HEK293 (cell line): ENCODE results near the gene ZNF446.
"Not testable (repeated sequence)": the region's sequence is repeated elsewhere in the genome, so short reads cannot be mapped to it uniquely, and the experiment has no call there.

Source experiments
- CTCF ChIA-PET: fragments of 350-600 bp; formaldehyde crosslinking; extraction: SDS; loops from one replicate; lab custom pipeline; 2021; ENCODE audit warnings: antibody characterized with exemption; lab: Yijun Ruan, JAX
- POLR2A ChIA-PET: fragments of 300-600 bp; formaldehyde crosslinking; extraction: SDS; loops from one replicate; lab custom pipeline; 2020; ENCODE audit warnings: antibody characterized with exemption, inconsistent platforms; lab: Yijun Ruan, JAX
- H3K27ac ChIP-seq: fragments of 200-500 bp; sonication (Bioruptor generic); 2 replicates; pipeline ENCODE4 v1.5.1; 2014; ENCODE audit warnings: low read depth, low read length, control low read depth, inconsistent platforms; ENCODE audit errors: extremely low read depth
- H3K36me3 ChIP-seq, 2 experiments: fragments of 200-500 bp in 1 of 2; sonication (Bioruptor generic) in 1 of 2; 1 replicate in 1 of 2; 2 replicates in 1 of 2; pipeline ENCODE4 v1.5.1; 2014 to 2017; ENCODE audit warnings: inconsistent platforms in 2 of 2, low read length in 2 of 2; ENCODE audit not compliant: control insufficient read depth in 2 of 2, insufficient read depth in 1 of 2
- H3K4me1 ChIP-seq: fragments of 200-500 bp; sonication (Bioruptor generic); 2 replicates; pipeline ENCODE4 v1.5.1; 2014; ENCODE audit warnings: mild to moderate bottlenecking, low read length, inconsistent platforms; ENCODE audit not compliant: control insufficient read depth, insufficient read depth
- H3K4me3 ChIP-seq: 2 replicates; pipeline ENCODE4 v1.5.1; 2011; ENCODE audit warnings: low read depth, mild to moderate bottlenecking, control low read depth, low read length, moderate library complexity
- H3K9me3 ChIP-seq: fragments of 200-500 bp; sonication (Bioruptor generic); 2 replicates; pipeline ENCODE4 v1.5.1; 2014; ENCODE audit warnings: low read depth, low read length, inconsistent platforms; ENCODE audit not compliant: control insufficient read depth, insufficient read depth
- GLIS1 ChIP-seq: fragments of 450-650 bp; formaldehyde crosslinking; IDR thresholded peaks from 2 replicates; pipeline ENCODE4 v1.5.1; 2016; ENCODE audit warnings: missing biosample characterization, missing genetic modification characterization
- MEIS1 ChIP-seq: sonication (generic); formaldehyde crosslinking; IDR thresholded peaks from 2 replicates; pipeline ENCODE4 v1.8.1; 2022; ENCODE audit warnings: missing genetic modification reagents, mild to moderate bottlenecking, borderline replicate concordance
- PRDM10 ChIP-seq: fragments of 450-650 bp; formaldehyde crosslinking; IDR thresholded peaks from 2 replicates; pipeline ENCODE4 v1.5.1; 2016; ENCODE audit warnings: missing biosample characterization, missing genetic modification characterization
- SCRT2 ChIP-seq: fragments of 450-650 bp; formaldehyde crosslinking; IDR thresholded peaks from 2 replicates; pipeline ENCODE4 v1.5.1; 2016; ENCODE audit warnings: missing biosample characterization, missing genetic modification characterization
- SETDB1 ChIP-seq: IDR thresholded peaks from one replicate; pipeline ENCODE4 v1.6.1; 2017; ENCODE audit warnings: mild to moderate bottlenecking, low read length, moderate library complexity, mixed read lengths; ENCODE audit not compliant: insufficient read length
- TRIM28 ChIP-seq: IDR thresholded peaks from 2 replicates; pipeline ENCODE4 v1.6.1; 2011; ENCODE audit warnings: low read length, control low read depth, borderline replicate concordance
- YY2 ChIP-seq: fragments of 450-650 bp; formaldehyde crosslinking; IDR thresholded peaks from 2 replicates; pipeline ENCODE4 v1.5.1; 2016; ENCODE audit warnings: missing biosample characterization, missing genetic modification characterization
- ZBTB17 ChIP-seq: fragments of 450-650 bp; formaldehyde crosslinking; IDR thresholded peaks from 2 replicates; pipeline ENCODE4 v1.5.1; 2016; ENCODE audit warnings: missing biosample characterization, missing genetic modification characterization
- ZBTB26 ChIP-seq: fragments of 450-650 bp; formaldehyde crosslinking; optimal IDR thresholded peaks from 2 replicates; pipeline ENCODE3; 2016; ENCODE audit warnings: missing biosample characterization, mild to moderate bottlenecking, missing genetic modification characterization
- ZNF140 ChIP-seq: fragments of 450-650 bp; formaldehyde crosslinking; IDR thresholded peaks from 2 replicates; pipeline ENCODE4 v1.5.1; 2016; ENCODE audit warnings: missing biosample characterization, missing genetic modification characterization
- ZNF157 ChIP-seq: fragments of 450-650 bp; formaldehyde crosslinking; IDR thresholded peaks from 2 replicates; pipeline ENCODE4 v1.5.1; 2016; ENCODE audit warnings: missing biosample characterization, missing genetic modification characterization
- ZNF169 ChIP-seq: fragments of 450-650 bp; formaldehyde crosslinking; IDR thresholded peaks from 2 replicates; pipeline ENCODE4 v1.5.1; 2016; ENCODE audit warnings: missing biosample characterization, missing genetic modification characterization
- ZNF223 ChIP-seq: fragments of 450-650 bp; formaldehyde crosslinking; IDR thresholded peaks from 2 replicates; pipeline ENCODE4 v1.5.1; 2016; ENCODE audit warnings: missing biosample characterization, missing genetic modification characterization
- ZNF341 ChIP-seq: fragments of 450-650 bp; formaldehyde crosslinking; IDR thresholded peaks from 2 replicates; pipeline ENCODE4; 2016; ENCODE audit warnings: low read depth, missing biosample characterization, missing genetic modification characterization
- ZNF366 ChIP-seq: fragments of 450-650 bp; formaldehyde crosslinking; conservative IDR thresholded peaks from 2 replicates; pipeline ENCODE4 v1.5.1; 2016; ENCODE audit warnings: missing biosample characterization, missing genetic modification characterization
- ZNF426 ChIP-seq: fragments of 450-650 bp; formaldehyde crosslinking; IDR thresholded peaks from 2 replicates; pipeline ENCODE4 v1.5.1; 2017; ENCODE audit warnings: missing biosample characterization, missing genetic modification characterization, mild to moderate bottlenecking, inconsistent platforms, moderate library complexity
- ZNF549 ChIP-seq: fragments of 450-650 bp; IDR thresholded peaks from 2 replicates; pipeline ENCODE4 v1.5.1; 2018; ENCODE audit warnings: missing biosample characterization, missing genetic modification characterization, mild to moderate bottlenecking, inconsistent platforms, moderate library complexity
- ZNF555 ChIP-seq: fragments of 450-650 bp; formaldehyde crosslinking; conservative IDR thresholded peaks from 2 replicates; pipeline ENCODE4 v1.5.1; 2017; ENCODE audit warnings: missing biosample characterization, mild to moderate bottlenecking, missing genetic modification characterization, inconsistent platforms
- ZNF558 ChIP-seq: fragments of 450-650 bp; formaldehyde crosslinking; IDR thresholded peaks from 2 replicates; pipeline ENCODE4 v1.5.1; 2016; ENCODE audit warnings: missing biosample characterization, missing genetic modification characterization
- ZNF585B ChIP-seq: fragments of 450-650 bp; formaldehyde crosslinking; IDR thresholded peaks from 2 replicates; pipeline ENCODE4 v1.5.1; 2016; ENCODE audit warnings: missing biosample characterization, missing genetic modification characterization
- ZNF677 ChIP-seq: fragments of 450-650 bp; IDR thresholded peaks from 2 replicates; pipeline ENCODE4 v1.5.0; 2018; ENCODE audit warnings: missing biosample characterization, mild to moderate bottlenecking, missing genetic modification characterization, moderate library complexity
- ZNF768 ChIP-seq: fragments of 450-650 bp; formaldehyde crosslinking; IDR thresholded peaks from 2 replicates; pipeline ENCODE4 v1.5.1; 2018; ENCODE audit warnings: missing biosample characterization, mild to moderate bottlenecking, missing genetic modification characterization

The ZNF446 gene

DNA sequence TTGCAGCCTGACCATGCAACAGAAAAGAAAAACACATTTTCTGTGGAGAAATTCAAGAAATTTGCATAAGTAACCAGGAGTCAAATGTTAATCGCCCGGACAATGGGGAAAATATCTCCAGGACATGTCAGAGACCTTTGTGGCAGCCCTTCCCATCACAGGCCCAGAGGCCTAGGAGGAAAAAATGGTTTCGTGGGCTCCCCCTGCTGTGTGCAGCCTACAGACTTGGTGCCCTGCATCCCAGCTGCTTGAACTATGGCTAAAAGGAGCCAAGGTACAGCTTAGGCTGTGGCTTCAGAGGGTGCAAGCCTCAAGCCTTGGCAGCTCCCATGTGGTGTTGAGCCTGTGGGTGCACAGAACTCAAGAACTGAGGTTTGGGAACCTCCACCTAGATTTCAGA, 27.3 kb upstream of the ZNF446 start:
- H3K36me3 ChIP-seq, POLR2A ChIA-PET, H3K4me1 ChIP-seq, H3K4me3 ChIP-seq, H3K9me3 ChIP-seq, H3K27ac ChIP-seq, CTCF ChIA-PET: not testable (repeated sequence)
- TF ChIP-seq SETDB1 (peak; percentile 83), ZNF585B (tag by site-specific recombination) (peak; percentile 98), ZNF549 (tag by site-specific recombination) (peak; percentile 30; the same call in 1 of the 2 replicates)

DNA sequence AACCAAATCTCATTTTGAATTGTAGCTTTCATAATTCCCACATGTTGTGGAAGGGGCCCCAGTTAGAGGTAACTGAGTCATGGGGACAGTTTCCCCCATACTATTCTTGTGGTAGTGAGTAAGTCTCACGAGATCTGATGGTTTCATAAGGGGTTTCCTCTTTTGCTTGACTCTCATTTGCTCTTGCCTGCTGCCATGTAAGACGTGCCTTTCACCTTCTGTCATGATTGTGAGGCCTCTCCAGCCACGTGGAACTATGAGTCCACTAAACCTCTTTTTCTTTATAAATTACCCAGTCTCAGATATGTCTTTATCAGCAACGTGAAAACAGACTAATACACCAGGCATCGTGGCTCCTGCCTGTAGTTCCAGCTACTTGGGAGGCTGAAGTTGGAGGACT, 26.2 kb upstream of the ZNF446 start:
- H3K9me3 ChIP-seq, H3K4me3 ChIP-seq, H3K27ac ChIP-seq, H3K4me1 ChIP-seq: not testable (repeated sequence)
- CTCF ChIA-PET = interaction anchor here (0.7 to 1.8 kb wide), 3 partner anchors 14 to 69 kb away, joined by 3 to 6 read pairs (median 4); partner anchors contain the start of gene ZBTB45
- POLR2A ChIA-PET = interaction anchor here (2.0 to 2.5 kb wide), 2 partner anchors 25 to 42 kb away, joined by 9 to 23 read pairs; partner anchors contain the start of gene ZNF584
- H3K36me3 ChIP-seq = peaks cover 3 to 15% of the 10 kb centered on the region in 2 experiments; a peak in 2 of 3 replicates

GRCh38 chr19:58450856-58451357, 25.2 kb upstream of the ZNF446 start:
- Histone ChIP-seq H3K36me3 (peaks cover 3 to 16% of the 10 kb centered on the region in 2 experiments; a peak in 2 of 3 replicates), H3K9me3 (no peaks in the 10 kb centered on the region), H3K4me1 (peaks cover 7% of the 10 kb centered on the region; the same call in 1 of the 2 replicates), H3K27ac (no peak overlapping the region), H3K4me3 (peak overlapping the region; percentile 93)
- TF ChIP-seq MEIS1 (CRISPR knock-in tag) (no peak), ZBTB17 (tag by site-specific recombination) (peak; percentile 64; the same call in 1 of the 2 replicates), ZNF768 (tag by site-specific recombination) (peak; percentile 4; the same call in 1 of the 2 replicates), ZNF426 (tag by site-specific recombination) (no peak), ZNF366 (tag by site-specific recombination) (peak; percentile 52; the same call in 1 of the 2 replicates)
- POLR2A ChIA-PET = interaction anchor here (0.6 to 2.5 kb wide), 21 partner anchors 8 to 124 kb away, joined by 3 to 23 read pairs (median 4); partner anchors contain the start of genes TRIM28, ZBTB45, ZNF497 and ZNF584
- CTCF ChIA-PET = interaction anchor here (0.7 to 1.8 kb wide), 4 partner anchors 15 to 68 kb away, joined by 3 to 6 read pairs (median 4); partner anchors contain the start of gene ZBTB45

DNA sequence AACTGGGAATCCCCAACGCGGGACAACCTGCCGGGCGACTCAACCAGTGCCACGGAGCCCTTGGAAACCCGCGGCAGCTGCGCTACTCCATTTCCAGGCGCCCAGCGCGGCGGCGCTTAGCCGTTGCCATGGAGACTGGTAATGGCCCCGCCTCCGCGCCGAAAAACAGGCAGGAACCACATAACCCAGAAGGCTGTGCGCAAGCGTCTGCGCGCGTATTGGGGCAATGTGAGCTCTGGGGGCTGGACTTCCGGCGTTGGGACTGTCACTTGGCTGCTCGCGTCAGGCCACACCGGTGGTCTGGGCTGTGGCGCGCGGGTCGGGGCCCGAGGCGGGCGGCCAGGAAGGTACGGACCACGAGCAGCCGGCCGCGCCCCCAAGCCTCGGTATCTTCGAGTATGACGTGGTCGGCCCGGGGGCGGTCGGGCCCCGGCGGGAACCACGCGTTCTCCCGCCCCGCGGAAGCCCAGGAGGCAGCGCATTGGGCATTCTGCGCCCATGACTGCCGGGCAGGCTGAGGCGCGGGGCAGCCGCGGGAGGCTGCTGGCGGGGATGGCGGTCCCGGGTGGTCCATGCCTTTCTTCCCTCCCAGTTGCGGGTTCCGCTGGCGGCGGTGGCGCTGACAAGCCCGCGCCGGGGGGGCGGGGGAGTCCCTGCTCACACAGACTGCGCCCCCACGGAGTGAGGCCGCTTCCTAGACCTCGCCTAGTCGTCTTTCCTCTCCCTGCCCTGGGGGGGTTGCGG, 24.6 kb upstream of the ZNF446 start, which contains the start of gene ZNF324B:
TSS of gene ZNF324B (plus strand) at position 265 of the 744 bp plus-strand sequence. CDS start 2,080 bp downstream, outside the sequence.
- peak within 1 kb of the TSS; percentile 93 for H3K4me3 ChIP-seq
- peak within 1 kb of the TSS; percentile 38; the same call in 1 of the 2 replicates for H3K27ac ChIP-seq
- peaks cover 3 to 22% of the 10 kb centered on the region in 2 experiments; a peak in 2 of 3 replicates for H3K36me3 ChIP-seq
- H3K9me3 ChIP-seq = no peaks in the 10 kb centered on the region
- CTCF ChIA-PET = interaction anchor here (0.7 to 1.8 kb wide), 2 partner anchors 41 to 67 kb away, joined by 3 to 4 read pairs; partner anchors contain the start of gene ZBTB45
- peaks cover 7% of the 10 kb centered on the region; the same call in 1 of the 2 replicates for H3K4me1 ChIP-seq
- POLR2A ChIA-PET = interaction anchor here (0.6 to 2.5 kb wide), 23 partner anchors 9 to 125 kb away, joined by 3 to 23 read pairs (median 4); partner anchors contain the start of genes TRIM28, ZBTB45, ZNF497 and ZNF584
- TF ChIP-seq TRIM28 = no peak
- TF ChIP-seq ZNF558 (tag by site-specific recombination) = no peak
- no peak for TF ChIP-seq ZNF341 (tag by site-specific recombination)
- no peak for TF ChIP-seq ZNF140
- TF ChIP-seq ZBTB26 (tag by site-specific recombination) = peak; percentile 95
- no peak for TF ChIP-seq ZNF677
- 0 out of 2 replicates have a peak, but pooled peaks have one; percentile 25 for TF ChIP-seq ZNF169 (tag by site-specific recombination)
- peak; percentile 96 for TF ChIP-seq GLIS1 (tag by site-specific recombination)
- TF ChIP-seq SCRT2 = peak; percentile 53
- no peak for TF ChIP-seq ZNF223 (tag by site-specific recombination)
- TF ChIP-seq ZNF157 (tag by site-specific recombination) = no peak
- TF ChIP-seq ZNF555 (tag by site-specific recombination) = no peak
- TF ChIP-seq YY2 = peak; percentile 61; the same call in 1 of the 2 replicates
- 0 out of 2 replicates have a peak, but pooled peaks have one; percentile 39 for TF ChIP-seq PRDM10 (tag by site-specific recombination)
